HG03060 (cell line): ENCODE data around the gene ERC1.

Experiments
- ATAC-seq: cut with Tn5 transposase; IDR thresholded peaks from one replicate; pipeline ENCODE4 v1.9.1; 2021; ENCODE audit warnings: low read depth, moderate number of reproducible peaks; ENCODE audit not compliant: unreplicated experiment

Gene ERC1

DNA sequence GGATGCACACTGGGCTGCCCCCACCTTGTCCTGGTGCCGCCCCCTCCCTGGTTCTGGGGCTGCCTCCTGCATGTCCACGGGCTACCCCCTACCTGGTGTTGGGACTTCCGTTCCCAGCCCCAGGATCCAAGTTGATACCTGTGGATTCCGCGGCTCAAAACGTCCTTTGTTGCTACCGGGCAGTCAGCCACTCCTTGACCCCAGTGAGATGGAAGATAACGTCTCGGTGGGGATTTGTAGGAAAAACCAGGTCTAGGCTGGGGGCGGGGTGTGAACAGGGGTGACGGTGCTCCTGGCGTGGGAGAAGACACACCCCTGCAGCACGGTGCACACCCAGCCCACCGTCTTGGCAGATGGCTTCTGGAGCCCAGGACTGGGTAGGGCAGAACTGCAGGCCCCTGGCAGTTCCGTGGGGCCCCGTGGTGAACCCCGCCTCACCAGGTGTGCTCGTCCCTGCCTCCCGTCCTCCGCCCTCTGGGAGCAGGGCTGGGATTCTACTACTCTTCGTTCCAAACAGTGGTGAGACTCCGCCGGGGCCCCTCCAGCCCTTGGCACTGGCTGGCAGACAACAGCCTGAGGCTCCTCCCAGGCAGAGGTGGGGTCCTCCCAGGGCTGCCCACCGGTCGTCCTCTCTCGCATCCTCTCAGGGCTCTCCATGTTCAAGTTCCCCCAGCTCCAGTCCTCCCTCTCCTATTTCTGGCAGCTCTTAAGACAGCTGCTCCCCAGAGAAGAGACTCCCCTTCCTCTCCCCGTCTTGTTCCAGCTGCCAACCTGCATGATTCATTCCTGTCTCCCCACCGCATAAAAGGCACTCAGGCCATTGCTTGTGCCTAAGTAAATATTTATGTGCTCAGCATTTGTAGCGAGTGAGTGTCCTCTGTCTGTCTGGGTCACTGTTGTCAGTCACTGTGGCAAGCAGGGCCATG lies 527.8 kb downstream of the ERC1 start:
- no peak for ATAC-seq

DNA sequence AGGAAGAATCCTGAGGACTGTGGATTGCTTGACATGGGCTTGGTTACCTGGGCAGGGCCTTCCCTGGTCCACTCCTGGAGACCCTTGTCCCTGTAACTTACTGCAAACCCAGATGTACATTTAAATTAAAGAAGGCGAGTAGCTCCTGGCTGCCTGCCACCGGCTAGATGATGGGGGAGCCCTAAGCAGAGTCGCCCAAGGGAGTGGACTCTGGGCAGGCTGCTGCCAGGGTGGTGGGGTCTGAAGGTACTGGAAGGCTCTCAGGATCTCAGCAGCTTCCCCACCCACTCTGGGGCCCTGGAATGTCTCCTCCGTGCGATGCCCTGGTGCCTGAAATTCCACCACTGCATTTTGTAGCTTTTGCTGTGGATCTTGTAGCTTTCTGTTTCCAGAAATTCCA lies 528.6 kb downstream of the ERC1 start:
- ATAC-seq = no peak

DNA sequence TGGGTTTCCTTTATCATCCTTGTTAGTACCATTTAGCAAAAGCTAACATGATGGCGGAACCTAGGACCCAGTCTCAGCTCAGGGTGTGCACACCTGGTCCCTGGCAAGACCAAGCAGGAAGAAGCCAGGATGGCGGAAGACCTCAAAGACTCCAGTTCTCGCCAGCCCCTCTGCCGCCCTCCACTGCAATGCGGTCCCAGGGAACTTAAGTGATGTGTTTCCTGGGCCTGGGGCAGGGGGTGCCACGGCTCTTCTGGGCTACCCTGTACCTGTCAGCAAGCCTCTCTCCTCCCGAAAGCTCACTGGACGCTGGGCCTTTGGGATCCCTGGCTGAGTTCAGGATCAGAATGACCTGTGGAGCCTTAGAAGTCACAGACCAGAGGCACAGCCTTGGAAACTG lies 532.0 kb downstream of the ERC1 start:
- no peak for ATAC-seq

GRCh38 chr12:1523558-1524050 lies 532.6 kb downstream of the ERC1 start:
- ATAC-seq = no peak

- no peak for ATAC-seq
Measured at GRCh38 chr12:1525858-1526257, 534.8 kb downstream of the ERC1 start.

DNA sequence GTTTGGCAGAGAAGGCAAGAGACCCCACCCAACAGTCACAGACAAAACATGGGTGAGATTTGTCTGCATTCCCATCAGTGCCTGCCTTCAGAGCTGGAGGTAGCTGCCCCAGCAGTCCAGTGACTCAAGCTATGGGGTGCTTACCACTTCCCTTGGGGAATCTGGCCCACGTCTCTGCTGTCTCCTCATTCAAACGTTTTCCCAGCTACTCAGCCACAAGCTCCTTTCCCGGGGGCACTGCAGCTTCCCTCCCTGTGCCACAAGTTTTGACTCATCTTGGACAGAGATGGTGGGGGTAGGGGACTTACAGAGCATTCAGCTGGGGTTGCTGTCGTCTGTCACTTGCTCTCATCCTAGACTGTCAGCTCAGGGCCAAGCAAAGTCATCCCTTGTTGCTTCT lies 536.8 kb downstream of the ERC1 start:
- no peak for ATAC-seq

DNA sequence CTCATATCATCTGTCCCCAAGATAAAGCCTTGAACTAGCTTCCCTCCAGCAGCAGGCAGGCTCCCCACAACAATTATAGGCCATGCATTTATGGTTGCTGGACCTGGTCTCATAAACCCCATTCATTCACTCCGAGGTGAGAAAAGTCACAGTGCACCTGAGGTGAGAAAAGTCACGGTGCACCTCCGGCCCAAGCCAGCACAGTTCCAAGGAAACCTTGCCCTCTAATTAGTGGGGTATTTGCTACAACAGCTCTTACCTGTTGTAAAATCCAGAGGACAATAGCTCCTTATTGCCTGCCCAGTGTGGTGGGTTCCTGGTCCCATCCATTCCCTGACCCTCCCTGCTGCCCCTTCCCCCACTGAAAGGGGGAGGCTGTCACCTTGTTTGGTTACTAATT lies 537.8 kb downstream of the ERC1 start:
- ATAC-seq = no peak

- ATAC-seq = no peak
Measured at GRCh38 chr12:1529228-1529861, 538.3 kb downstream of the ERC1 start.

DNA sequence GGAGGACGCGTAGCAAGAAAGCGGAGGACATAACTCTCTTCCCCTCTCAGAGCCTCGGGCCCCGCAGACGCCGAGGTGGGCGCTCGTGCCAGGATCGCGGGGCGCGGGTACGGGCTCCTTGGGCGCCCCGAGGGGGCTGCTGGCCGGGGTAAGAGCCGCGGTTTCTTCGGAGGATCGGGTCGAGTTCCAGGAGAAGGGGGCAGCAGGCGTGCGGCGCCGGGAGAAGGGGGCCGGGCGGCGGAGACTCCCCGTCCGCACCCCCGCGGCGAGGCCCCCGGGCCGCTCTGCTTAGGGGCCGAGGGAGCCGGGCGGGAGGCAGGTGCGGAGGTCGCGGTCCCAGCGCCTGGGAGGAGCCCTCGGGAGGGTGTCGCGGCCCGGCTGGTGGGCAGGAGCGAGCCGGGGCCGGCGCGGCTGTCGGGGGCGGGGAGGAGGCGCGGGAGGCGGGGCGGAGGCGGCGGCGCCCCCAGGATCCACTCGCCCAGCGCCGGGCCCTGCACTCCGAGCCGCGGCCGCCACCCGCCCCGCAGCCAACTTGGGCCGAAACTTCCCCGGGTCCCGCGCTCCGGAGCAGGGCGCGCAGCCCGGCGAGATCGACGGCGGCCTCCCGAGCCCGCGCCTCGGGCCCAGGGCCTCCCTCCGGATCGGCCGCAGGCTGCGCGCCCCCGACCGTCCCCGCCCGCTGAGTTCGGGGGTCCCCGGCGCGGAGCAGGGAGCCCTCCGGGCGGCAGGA lies 539.0 kb downstream of the ERC1 start:
- ATAC-seq = no peak

- ATAC-seq = no peak
Measured at GRCh38 chr12:1530592-1531152, 539.6 kb downstream of the ERC1 start.

DNA sequence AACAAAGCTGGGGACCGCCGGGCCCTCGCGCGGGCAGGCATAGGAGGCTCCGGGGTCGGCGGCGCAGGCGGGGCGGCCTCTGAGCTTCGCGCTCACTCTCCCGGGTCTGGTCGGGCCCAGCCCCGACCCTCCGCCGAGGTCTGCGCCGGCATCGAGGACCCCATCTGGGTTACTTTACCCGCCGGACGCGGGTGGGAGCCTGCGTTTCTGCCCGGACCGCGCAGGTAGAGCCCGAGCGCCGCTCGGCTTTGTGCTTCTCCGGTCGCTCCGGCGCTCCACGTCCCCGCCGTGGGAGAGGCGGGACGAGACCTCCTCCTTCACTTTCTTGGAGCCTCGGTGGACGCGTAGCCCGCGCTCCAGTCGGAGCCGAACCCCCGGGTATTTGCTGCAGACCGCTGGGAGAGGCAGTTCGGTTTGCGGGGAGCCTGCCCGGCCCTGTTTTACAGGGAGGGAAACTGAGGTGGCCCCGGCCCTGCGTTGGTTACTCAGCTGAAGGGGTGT lies 540.2 kb downstream of the ERC1 start:
- no peak for ATAC-seq

GRCh38 chr12:1531654-1532374 lies 540.8 kb downstream of the ERC1 start:
- no peak for ATAC-seq

- ATAC-seq = no peak
Measured at GRCh38 chr12:1532375-1533165, 541.5 kb downstream of the ERC1 start.

DNA sequence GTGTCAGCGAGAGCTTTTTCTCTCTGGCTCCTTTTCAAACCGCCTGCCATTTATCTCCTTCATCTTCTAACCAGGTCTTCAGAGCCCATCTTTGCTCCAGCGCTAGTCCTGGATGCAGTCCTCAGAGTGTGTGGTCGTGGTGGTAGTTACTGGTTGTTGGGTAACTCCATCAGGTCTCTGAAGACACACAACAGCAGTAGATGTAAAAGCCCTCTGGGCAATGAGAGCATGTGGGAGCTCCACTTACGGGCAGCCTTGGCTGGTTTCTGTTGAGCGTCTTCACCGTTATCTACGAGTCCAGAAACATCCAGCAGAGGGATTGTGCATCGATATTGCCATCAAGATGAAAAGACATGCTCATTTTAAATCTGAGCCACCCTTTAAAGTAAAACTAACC lies 542.2 kb downstream of the ERC1 start:
- ATAC-seq = no peak

GRCh38 chr12:1533602-1534304 lies 542.7 kb downstream of the ERC1 start:
- ATAC-seq = no peak

- ATAC-seq = no peak
Measured at GRCh38 chr12:1534748-1535147, 543.7 kb downstream of the ERC1 start.

- no peak for ATAC-seq
Measured at GRCh38 chr12:1536817-1537216, 545.8 kb downstream of the ERC1 start.

GRCh38 chr12:1539135-1539534 lies 548.1 kb downstream of the ERC1 start:
- ATAC-seq = no peak

- ATAC-seq = no peak
Measured at GRCh38 chr12:1540690-1541089, 549.7 kb downstream of the ERC1 start.
